B cell (primary cell): Measurements from ENCODE around the gene GSG1L. TPM values are rescaled to one million over a fixed set of nuclear protein-coding genes. Genes with fewer than 3 reads are reported as not detected.

Source experiments
- ATAC-seq: fragments of 200-7000 bp; cut with Tn5 transposase; one replicate; pipeline ENCODE4 v1.10.0; 2021; ENCODE audit warnings: low read depth, mild to moderate bottlenecking, moderate number of reproducible peaks, moderate library complexity
- CTCF ChIA-PET: fragments of 350-600 bp; sonication (Branson Sonifier 250); formaldehyde crosslinking; loops from one replicate; lab custom pipeline; 2021; ENCODE audit warnings: antibody characterized with exemption, inconsistent platforms; lab: Charles Lee
- POLR2A ChIA-PET: fragments of 350-600 bp; sonication (Branson Sonifier 250); formaldehyde crosslinking; loops from one replicate; lab custom pipeline; 2021; ENCODE audit warnings: antibody characterized with exemption; lab: Charles Lee
- DNase-seq: peaks from one replicate; pipeline ENCODE4 v3.0.0; 2013
- H2AFZ ChIP-seq: 2 replicates; pipeline ENCODE4 v1.6.1; 2012; ENCODE audit warnings: mild to moderate bottlenecking, low read depth, low read length; ENCODE audit not compliant: insufficient read depth, poor library complexity, severe bottlenecking
- H3K27ac ChIP-seq, 2 donors: 1 replicate in 1 of 2; 2 replicates in 1 of 2; pipeline ENCODE4 v1.5.1; 2012 to 2013; ENCODE audit warnings: low read length in 2 of 2, mild to moderate bottlenecking in 2 of 2, moderate library complexity in 1 of 2
- H3K27me3 ChIP-seq, 4 experiments: fragments of 200-600 bp in 1 of 4; sonication (generic) in 1 of 4; replicated peaks in 1 of 4; 1 replicate in 2 of 4; 2 replicates in 2 of 4; pipeline versions ENCODE4 v1.6.1 to v1.7.0; 2013 to 2016; ENCODE audit warnings: low read length in 3 of 4, mild to moderate bottlenecking in 2 of 4, mixed read lengths in 1 of 4, moderate library complexity in 1 of 4; ENCODE audit not compliant: insufficient read depth in 4 of 4, control insufficient read depth in 3 of 4; ENCODE audit errors: control extremely low read depth in 1 of 4
- H3K36me3 ChIP-seq, 2 experiments: replicated peaks in 1 of 2; 1 replicate in 1 of 2; 2 replicates in 1 of 2; pipeline versions ENCODE4 v1.6.1 to v1.7.1; 2013; ENCODE audit warnings: low read length in 1 of 2; ENCODE audit not compliant: insufficient read depth in 2 of 2, control insufficient read depth in 1 of 2; ENCODE audit errors: control extremely low read depth in 1 of 2, extremely low read depth in 1 of 2
- H3K4me1 ChIP-seq, 2 donors: fragments of 200-600 bp in 1 of 2; sonication (generic) in 1 of 2; 1 replicate in 1 of 2; 2 replicates in 1 of 2; pipeline versions ENCODE4 v1.5.1 to v1.6.1; 2013 to 2017; ENCODE audit warnings: low read length in 2 of 2; ENCODE audit not compliant: control insufficient read depth in 2 of 2, insufficient read depth in 2 of 2
- H3K4me2 ChIP-seq: replicated peaks from 2 replicates; pipeline ENCODE3; 2012; ENCODE audit warnings: mild to moderate bottlenecking, low read depth, low read length; ENCODE audit not compliant: poor library complexity, severe bottlenecking
- H3K4me3 ChIP-seq, 5 experiments: fragments of 200-600 bp in 1 of 5; sonication (generic) in 1 of 5; 1 replicate in 3 of 5; 2 replicates in 2 of 5; pipeline versions ENCODE4 v1.5.1 to v1.7.0; 2011 to 2016; ENCODE audit warnings: low read length in 4 of 5, mild to moderate bottlenecking in 4 of 5, low read depth in 2 of 5, control low read depth in 1 of 5, moderate library complexity in 1 of 5; ENCODE audit not compliant: insufficient read depth in 1 of 5; ENCODE audit errors: control extremely low read depth in 1 of 5, extremely low read depth in 1 of 5
- H3K79me2 ChIP-seq: fragments of 200-600 bp; sonication (generic); one replicate; pipeline ENCODE4 v1.6.0; 2016; ENCODE audit warnings: low read length; ENCODE audit not compliant: control insufficient read depth, insufficient read depth
- H3K9ac ChIP-seq: fragments of 200-600 bp; sonication (generic); 2 replicates; pipeline ENCODE4 v1.6.1; 2017; ENCODE audit warnings: mild to moderate bottlenecking, low read length, moderate library complexity
- H3K9me3 ChIP-seq, 3 donors: one replicate each; pipeline versions ENCODE4 v1.6.1 to v1.7.1; 2013; ENCODE audit warnings: low read length in 2 of 3; ENCODE audit not compliant: control insufficient read depth in 2 of 3, insufficient read depth in 1 of 3; ENCODE audit errors: control extremely low read depth in 1 of 3
- H4K20me1 ChIP-seq: 2 replicates; pipeline ENCODE4 v1.6.0; 2012; ENCODE audit warnings: mild to moderate bottlenecking, low read length; ENCODE audit not compliant: insufficient read depth, control insufficient read depth, poor library complexity, severe bottlenecking
- H3K27ac Mint-ChIP-seq: one replicate; pipeline ENCODE4 v1.8.0; 2021; ENCODE audit warnings: mixed read lengths
- H3K27me3 Mint-ChIP-seq: one replicate; pipeline ENCODE4 v1.8.0; 2021; ENCODE audit warnings: mixed read lengths
- H3K4me1 Mint-ChIP-seq: one replicate; pipeline ENCODE4 v1.8.0; 2021; ENCODE audit warnings: mixed read lengths
- H3K4me3 Mint-ChIP-seq: one replicate; pipeline ENCODE4 v1.8.0; 2021; ENCODE audit warnings: mixed read lengths
- H3K9me3 Mint-ChIP-seq: one replicate; pipeline ENCODE4 v1.8.0; 2022; ENCODE audit warnings: mixed read lengths; ENCODE audit not compliant: insufficient read depth
- CTCF ChIP-seq: fragments of 200-600 bp; IDR thresholded peaks from one replicate; pipeline ENCODE4 v1.8.0; 2022; ENCODE audit warnings: antibody characterized with exemption, mild to moderate bottlenecking
- EZH2 ChIP-seq: IDR thresholded peaks from 2 replicates; pipeline ENCODE4 v1.6.1; 2012; ENCODE audit warnings: borderline replicate concordance, low read depth, mild to moderate bottlenecking, moderate library complexity, low read length; ENCODE audit not compliant: insufficient read depth, poor library complexity, severe bottlenecking
- WGBS: methylation state at CpG from one replicate; pipeline ENCODE4 v1.1.5; 2013; ENCODE audit warnings: missing lambda C conversion rate; ENCODE audit not compliant: insufficient coverage; 5-methylcytosine and 5-hydroxymethylcytosine counted together
- intact Hi-C: fragments of 100-400 bp; cut with micrococcal nuclease; formaldehyde crosslinking; loops from one replicate; pipeline ENCODE4 v1.10.0; 2022
- polyA plus RNA-seq: library from polyadenylated mRNA; depleted of rRNA; stranded (reverse); fragments of >200 nt; gene quantifications from 2 replicates; pipeline ENCODE4 v1.2.3, GENCODE V29; 2012
- total RNA-seq, 2 donors: library from RNA; stranded (reverse); fragments of 120-200 nt in 1 of 2; gene quantifications; 1 replicate in 1 of 2; 2 replicates in 1 of 2; pipeline versions ENCODE4 v1.2.3 to v1.2.4, GENCODE V29; 2013 to 2022

Gene GSG1L
- total and polyA plus RNA-seq, 2 donors (not counting 1 experiment from before 2014, with no cell fraction given) = 0.01 TPM; not detected in 1

GRCh38 chr16:27951489-27952120 is 111.9 kb downstream of the GSG1L start:
- no peaks in the 10 kb centered on the region for H3K4me1 Mint-ChIP-seq

DNA sequence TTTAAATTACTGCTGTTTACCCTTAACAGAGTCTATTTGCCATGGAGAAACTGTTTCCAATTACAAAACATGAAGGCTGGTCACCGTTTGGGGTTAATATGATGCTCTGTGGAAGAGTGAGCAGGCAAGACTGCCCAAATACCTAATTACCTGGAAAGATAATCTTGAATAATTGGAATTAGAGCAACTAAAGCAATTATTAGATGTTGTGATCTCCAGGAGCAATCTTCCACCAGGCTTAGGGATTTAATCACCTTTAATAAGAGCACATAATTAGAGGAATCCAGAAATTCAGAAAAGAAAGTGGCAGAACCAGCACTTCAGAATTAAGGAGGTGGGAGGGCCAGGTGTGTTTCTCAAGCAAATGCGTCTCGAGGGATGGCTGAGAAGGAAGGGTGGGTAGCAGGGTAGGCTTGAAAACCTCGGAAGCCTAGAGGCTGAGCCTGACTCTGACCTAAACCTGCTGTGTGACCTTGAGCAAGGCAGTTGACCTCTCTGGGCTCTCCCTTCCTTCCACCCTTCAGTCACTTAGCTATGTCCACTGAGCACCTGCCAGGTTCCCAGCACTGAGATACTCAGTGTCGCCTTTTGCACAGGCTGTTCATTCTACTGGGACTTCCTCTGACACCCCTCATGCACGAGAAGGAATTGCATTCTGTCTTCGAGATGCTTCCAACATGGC is 113.2 kb downstream of the GSG1L start:
- CTCF ChIA-PET = no interaction called here
- Mint-ChIP-seq H3K4me1 (no peaks in the 10 kb centered on the region), H3K27me3 (peaks cover 31% of the 10 kb centered on the region), H3K4me3 (no peak overlapping the region), H3K9me3 (peaks cover 2% of the 10 kb centered on the region), H3K27ac (no peak overlapping the region)
- H2AFZ ChIP-seq = no peak overlapping the region
- intact Hi-C loops = no loop called here
- no peak for ATAC-seq
- H3K27me3 ChIP-seq = peaks cover 0 to 17% (median under 1%) of the 10 kb centered on the region in 4 experiments
- no peak for DNase-seq
- H3K4me1 ChIP-seq = no peaks in the 10 kb centered on the region
- H3K9ac ChIP-seq = no peak overlapping the region
- H3K9me3 ChIP-seq = peaks cover 0 to 6% (median 4%) of the 10 kb centered on the region in 3 donors
- H4K20me1 ChIP-seq = no peaks in the 10 kb centered on the region
- H3K27ac ChIP-seq = no peak overlapping the region
- WGBS = 85% methylated on average over 6 of the region's 7 CpGs
- TF ChIP-seq CTCF (no peak), EZH2 (no peak)
- POLR2A ChIA-PET = no interaction called here
- H3K4me2 ChIP-seq = no peak overlapping the region
- no peaks in the 10 kb centered on the region for H3K79me2 ChIP-seq
- H3K4me3 ChIP-seq = no peak overlapping the region
- no peaks in the 10 kb centered on the region for H3K36me3 ChIP-seq

More at GRCh38 chr16:27951489-27952120, 111.9 kb downstream of the GSG1L start:
- Histone ChIP-seq H3K9ac (no peak overlapping the region), H3K79me2 (no peaks in the 10 kb centered on the region), H3K4me1 (no peaks in the 10 kb centered on the region), H4K20me1 (no peaks in the 10 kb centered on the region), H3K27me3 (peaks cover 0 to 17% (median under 1%) of the 10 kb centered on the region in 4 experiments), H3K9me3 (peaks cover 0 to 9% (median 9%) of the 10 kb centered on the region in 3 donors), H3K4me3 (no peak overlapping the region), H3K27ac (no peak overlapping the region), H3K36me3 (no peaks in the 10 kb centered on the region), H3K4me2 (no peak overlapping the region), H2AFZ (no peak overlapping the region)
- CTCF ChIA-PET = no interaction called here
- WGBS = 100% methylated on average over 2 of the region's 7 CpGs
- ATAC-seq (no peak), DNase-seq (no peak)
- intact Hi-C loops = no loop called here
- Mint-ChIP-seq H3K27ac (no peak overlapping the region), H3K27me3 (peaks cover 31% of the 10 kb centered on the region), H3K9me3 (peaks cover 6% of the 10 kb centered on the region), H3K4me3 (no peak overlapping the region)
- POLR2A ChIA-PET = no interaction called here
- no peak for TF ChIP-seq EZH2
